Astrocyte (in vitro differentiated cells and primary cell): Measurements from ENCODE around the gene INSRR.
A peak's percentile ranks its signal among the peaks of the same experiment; 100 is the strongest.

ENCODE experiments used
- EZH2 ChIP-seq: IDR thresholded peaks from 2 replicates; pipeline ENCODE4 v1.6.1; 2012; ENCODE audit warnings: mild to moderate bottlenecking, low read length, inconsistent platforms; ENCODE audit not compliant: insufficient read depth
- TF ChIP-seq, protein P1 (sequence below): IDR thresholded peaks from 2 replicates; pipeline ENCODE4 v1.5.1; 2011; ENCODE audit warnings: low read depth, mild to moderate bottlenecking, inconsistent platforms, low read length, moderate library complexity; ENCODE audit not compliant: insufficient read depth

GRCh38 chr1:156860113-156860627, 1.3 kb upstream of the INSRR start:
- TF ChIP-seq, protein P1, sequence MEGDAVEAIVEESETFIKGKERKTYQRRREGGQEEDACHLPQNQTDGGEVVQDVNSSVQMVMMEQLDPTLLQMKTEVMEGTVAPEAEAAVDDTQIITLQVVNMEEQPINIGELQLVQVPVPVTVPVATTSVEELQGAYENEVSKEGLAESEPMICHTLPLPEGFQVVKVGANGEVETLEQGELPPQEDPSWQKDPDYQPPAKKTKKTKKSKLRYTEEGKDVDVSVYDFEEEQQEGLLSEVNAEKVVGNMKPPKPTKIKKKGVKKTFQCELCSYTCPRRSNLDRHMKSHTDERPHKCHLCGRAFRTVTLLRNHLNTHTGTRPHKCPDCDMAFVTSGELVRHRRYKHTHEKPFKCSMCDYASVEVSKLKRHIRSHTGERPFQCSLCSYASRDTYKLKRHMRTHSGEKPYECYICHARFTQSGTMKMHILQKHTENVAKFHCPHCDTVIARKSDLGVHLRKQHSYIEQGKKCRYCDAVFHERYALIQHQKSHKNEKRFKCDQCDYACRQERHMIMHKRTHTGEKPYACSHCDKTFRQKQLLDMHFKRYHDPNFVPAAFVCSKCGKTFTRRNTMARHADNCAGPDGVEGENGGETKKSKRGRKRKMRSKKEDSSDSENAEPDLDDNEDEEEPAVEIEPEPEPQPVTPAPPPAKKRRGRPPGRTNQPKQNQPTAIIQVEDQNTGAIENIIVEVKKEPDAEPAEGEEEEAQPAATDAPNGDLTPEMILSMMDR: peak; percentile 38
- no peak for TF ChIP-seq EZH2
